Sigmoid colon (tissue), 4 donors: ENCODE data around the gene RNF208.

ENCODE experiments used
- EP300 ChIP-seq, 4 donors: sonication (generic); formaldehyde crosslinking; IDR thresholded peaks; one replicate each; pipeline ENCODE4 v1.6.1; 2017; ENCODE audit warnings: antibody characterized with exemption in 4 of 4
- POLR2A ChIP-seq, 2 donors: fragments of 450-650 bp; IDR thresholded peaks; one replicate each; pipeline ENCODE4 v1.6.1; 2016; ENCODE audit warnings: antibody characterized with exemption in 2 of 2, mild to moderate bottlenecking in 2 of 2, moderate library complexity in 2 of 2
- POLR2AphosphoS5 ChIP-seq, 4 donors: sonication (generic); formaldehyde crosslinking; IDR thresholded peaks; one replicate each; pipeline ENCODE4 v1.6.1; 2017; ENCODE audit warnings: antibody characterized with exemption in 4 of 4
- TF ChIP-seq, protein P1 (sequence below), 4 experiments: fragments of 450-650 bp in 3 of 4; fragments of 200-600 bp in 1 of 4; IDR thresholded peaks; one replicate each; pipeline ENCODE4 v1.5.1; 2016 to 2019; ENCODE audit warnings: antibody characterized with exemption in 4 of 4, mild to moderate bottlenecking in 3 of 4, moderate library complexity in 2 of 4

DNA sequence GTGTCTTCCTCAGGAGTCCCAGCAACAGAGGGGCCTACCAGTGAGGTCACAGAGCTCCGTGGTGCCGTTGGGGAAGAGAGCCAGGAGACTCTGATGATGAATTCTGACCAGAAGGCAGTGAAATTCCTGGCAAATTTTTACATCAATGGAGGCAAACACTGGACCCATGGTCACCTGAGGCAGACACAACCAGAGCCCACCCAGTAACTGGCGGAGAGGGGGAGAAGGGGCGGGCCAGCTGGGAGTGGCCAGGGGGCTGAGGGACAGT, 29.1 kb upstream of the RNF208 start, which contains the start of gene STPG3:
- TF ChIP-seq, protein P1, sequence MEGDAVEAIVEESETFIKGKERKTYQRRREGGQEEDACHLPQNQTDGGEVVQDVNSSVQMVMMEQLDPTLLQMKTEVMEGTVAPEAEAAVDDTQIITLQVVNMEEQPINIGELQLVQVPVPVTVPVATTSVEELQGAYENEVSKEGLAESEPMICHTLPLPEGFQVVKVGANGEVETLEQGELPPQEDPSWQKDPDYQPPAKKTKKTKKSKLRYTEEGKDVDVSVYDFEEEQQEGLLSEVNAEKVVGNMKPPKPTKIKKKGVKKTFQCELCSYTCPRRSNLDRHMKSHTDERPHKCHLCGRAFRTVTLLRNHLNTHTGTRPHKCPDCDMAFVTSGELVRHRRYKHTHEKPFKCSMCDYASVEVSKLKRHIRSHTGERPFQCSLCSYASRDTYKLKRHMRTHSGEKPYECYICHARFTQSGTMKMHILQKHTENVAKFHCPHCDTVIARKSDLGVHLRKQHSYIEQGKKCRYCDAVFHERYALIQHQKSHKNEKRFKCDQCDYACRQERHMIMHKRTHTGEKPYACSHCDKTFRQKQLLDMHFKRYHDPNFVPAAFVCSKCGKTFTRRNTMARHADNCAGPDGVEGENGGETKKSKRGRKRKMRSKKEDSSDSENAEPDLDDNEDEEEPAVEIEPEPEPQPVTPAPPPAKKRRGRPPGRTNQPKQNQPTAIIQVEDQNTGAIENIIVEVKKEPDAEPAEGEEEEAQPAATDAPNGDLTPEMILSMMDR (IDR thresholded peaks at IDR 0.05): no peak
- no peak for TF ChIP-seq POLR2A (IDR thresholded peaks at IDR 0.05)
- no peak for TF ChIP-seq POLR2AphosphoS5 (IDR thresholded peaks at IDR 0.05)
- no peak for TF ChIP-seq EP300 (IDR thresholded peaks at IDR 0.05)
